Testis (tissue), 2 donors: ENCODE results near the gene TEX2.

Experiments
- POLR2A ChIP-seq: fragments of 450-650 bp; IDR thresholded peaks from one replicate; pipeline ENCODE4 v1.6.1; 2017; ENCODE audit warnings: antibody characterized with exemption, mild to moderate bottlenecking, moderate library complexity
- TF ChIP-seq, protein P1 (sequence below), 3 experiments: fragments of 450-650 bp in 2 of 3; fragments of 200-600 bp in 1 of 3; sonication (generic) in 1 of 3; IDR thresholded peaks; one replicate each; pipeline ENCODE4 v1.5.1; 2016 to 2019; ENCODE audit warnings: antibody characterized with exemption in 3 of 3, mild to moderate bottlenecking in 2 of 3, moderate library complexity in 1 of 3

DNA sequence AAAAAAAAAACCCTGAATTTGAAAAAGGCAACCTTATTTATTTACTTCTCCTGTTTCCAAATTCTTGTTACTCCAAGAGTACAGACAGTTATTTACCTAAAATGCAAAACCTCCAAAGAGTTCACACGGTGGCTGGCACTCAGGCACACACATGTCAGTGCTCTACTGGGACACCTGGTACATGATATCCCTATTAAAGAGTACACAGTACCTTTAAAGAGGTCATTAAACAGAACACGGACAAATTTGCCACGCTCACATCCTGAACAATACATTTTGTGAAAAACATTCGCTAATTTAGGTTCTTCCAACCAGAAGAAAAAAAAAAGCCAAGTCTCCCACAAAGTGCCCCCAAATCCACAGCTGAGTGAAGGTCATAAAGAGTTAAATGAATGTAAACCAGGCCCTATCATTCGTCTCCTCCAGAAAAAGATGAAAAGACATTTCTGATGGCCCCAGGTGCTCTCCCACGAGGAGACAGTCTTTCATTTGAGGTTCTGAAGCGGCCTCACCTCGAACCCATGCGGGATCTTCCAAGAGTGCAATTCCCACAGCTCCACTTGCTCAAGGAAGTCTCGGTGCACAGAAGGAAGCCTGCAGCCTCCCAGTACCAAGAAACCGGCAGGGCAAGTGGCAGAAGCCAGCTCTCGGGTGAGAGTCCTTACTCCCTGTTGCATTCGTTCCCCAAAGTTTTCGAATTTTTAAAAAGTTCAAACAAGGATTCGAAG lies 134.1 kb downstream of the TEX2 start:
- TF ChIP-seq, protein P1, sequence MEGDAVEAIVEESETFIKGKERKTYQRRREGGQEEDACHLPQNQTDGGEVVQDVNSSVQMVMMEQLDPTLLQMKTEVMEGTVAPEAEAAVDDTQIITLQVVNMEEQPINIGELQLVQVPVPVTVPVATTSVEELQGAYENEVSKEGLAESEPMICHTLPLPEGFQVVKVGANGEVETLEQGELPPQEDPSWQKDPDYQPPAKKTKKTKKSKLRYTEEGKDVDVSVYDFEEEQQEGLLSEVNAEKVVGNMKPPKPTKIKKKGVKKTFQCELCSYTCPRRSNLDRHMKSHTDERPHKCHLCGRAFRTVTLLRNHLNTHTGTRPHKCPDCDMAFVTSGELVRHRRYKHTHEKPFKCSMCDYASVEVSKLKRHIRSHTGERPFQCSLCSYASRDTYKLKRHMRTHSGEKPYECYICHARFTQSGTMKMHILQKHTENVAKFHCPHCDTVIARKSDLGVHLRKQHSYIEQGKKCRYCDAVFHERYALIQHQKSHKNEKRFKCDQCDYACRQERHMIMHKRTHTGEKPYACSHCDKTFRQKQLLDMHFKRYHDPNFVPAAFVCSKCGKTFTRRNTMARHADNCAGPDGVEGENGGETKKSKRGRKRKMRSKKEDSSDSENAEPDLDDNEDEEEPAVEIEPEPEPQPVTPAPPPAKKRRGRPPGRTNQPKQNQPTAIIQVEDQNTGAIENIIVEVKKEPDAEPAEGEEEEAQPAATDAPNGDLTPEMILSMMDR (IDR thresholded peaks at IDR 0.05), result no peak
- no peak for TF ChIP-seq POLR2A
